Hypothalamus (tissue), 51 donors: ENCODE measurements around the gene BIRC7.

ENCODE experiments used
- DNase-seq, 51 donors: peaks; one replicate each; lab custom pipeline; 2025; lab: John Stamatoyannopoulos, UW

Gene BIRC7

GRCh38 chr20:63223826-63224207 is 11.9 kb upstream of the BIRC7 start:
- DNase-seq: no peak

- peak in 18 of 51 donors; percentile 3 to 49 (median 35) for DNase-seq
Measured at GRCh38 chr20:63224412-63225081, 11.2 kb upstream of the BIRC7 start.

- no peak for DNase-seq
Measured at GRCh38 chr20:63225082-63225454, 10.6 kb upstream of the BIRC7 start.

- no peak for DNase-seq
Measured at GRCh38 chr20:63226042-63226943, 9.4 kb upstream of the BIRC7 start.

- no peak for DNase-seq
Measured at GRCh38 chr20:63227260-63227659, 8.4 kb upstream of the BIRC7 start.

- DNase-seq: no peak
Measured at GRCh38 chr20:63228806-63229205, 6.9 kb upstream of the BIRC7 start.

- peak in 35 of 51 donors; percentile 11 to 71 (median 46) for DNase-seq
Measured at GRCh38 chr20:63230800-63231268, 4.9 kb upstream of the BIRC7 start.

GRCh38 chr20:63232235-63233060 is 3.3 kb upstream of the BIRC7 start:
- no peak for DNase-seq

- DNase-seq: no peak
Measured at GRCh38 chr20:63233061-63233344, 2.7 kb upstream of the BIRC7 start.

GRCh38 chr20:63233924-63234323 is 1.8 kb upstream of the BIRC7 start:
- no peak for DNase-seq

GRCh38 chr20:63234693-63235398 is 859 bp upstream of the BIRC7 start:
- no peak for DNase-seq

- DNase-seq: no peak
Measured at GRCh38 chr20:63236116-63236837, 572 bp downstream of the BIRC7 start.

GRCh38 chr20:63238031-63238430 is 2.3 kb downstream of the BIRC7 start:
- no peak for DNase-seq

GRCh38 chr20:63238514-63239125 is 2.9 kb downstream of the BIRC7 start:
- peak in 26 of 51 donors; percentile 11 to 78 (median 52) for DNase-seq

- DNase-seq: no peak
Measured at GRCh38 chr20:63239431-63239830, 3.7 kb downstream of the BIRC7 start.

GRCh38 chr20:63240004-63240403 is 4.3 kb downstream of the BIRC7 start:
- DNase-seq: no peak

GRCh38 chr20:63241272-63241671 is 5.6 kb downstream of the BIRC7 start:
- no peak for DNase-seq

- DNase-seq: no peak
Measured at GRCh38 chr20:63242736-63243135, 7.0 kb downstream of the BIRC7 start.

- no peak for DNase-seq
Measured at GRCh38 chr20:63243604-63244247, 8.0 kb downstream of the BIRC7 start.
